ENCODE results near the gene CALHM2.
A peak's percentile ranks its signal among the peaks of the same experiment; 100 is the strongest.

Gene CALHM2

GRCh38 chr10:103448746-103449145, 3.4 kb downstream of the CALHM2 start:
- Mint-ChIP-seq H3K4me3 (peak overlapping the region; percentile 93), H3K36me3 (peaks cover 71% of the 10 kb centered on the region), H3K27ac (peak overlapping the region; percentile 94), H3K9me3 (no peaks in the 10 kb centered on the region), H3K4me1 (peaks cover 76% of the 10 kb centered on the region)
- ATAC-seq (no peak), DNase-seq (ENCODE audit: low spot score in 2 of 2) (no peak)

GRCh38 chr10:103447187-103447586, 5.0 kb downstream of the CALHM2 start:
- DNase-seq (ENCODE audit: low spot score in 2 of 2) (no peak), ATAC-seq (no peak)
- Mint-ChIP-seq H3K27ac (peak overlapping the region; percentile 94), H3K9me3 (no peaks in the 10 kb centered on the region), H3K4me3 (no peak overlapping the region), H3K36me3 (peaks cover 87% of the 10 kb centered on the region), H3K4me1 (peaks cover 61% of the 10 kb centered on the region)

GRCh38 chr10:103445767-103446567, 6.2 kb downstream of the CALHM2 start:
- Mint-ChIP-seq H3K9me3 (no peaks in the 10 kb centered on the region), H3K4me1 (peaks cover 51% of the 10 kb centered on the region), H3K36me3 (peaks cover 96% of the 10 kb centered on the region), H3K27ac (peak overlapping the region; percentile 94), H3K4me3 (no peak overlapping the region)
- no peak for DNase-seq (ENCODE audit: low spot score in 2 of 2)
- no peak for ATAC-seq

GRCh38 chr10:103445366-103445765, 6.8 kb downstream of the CALHM2 start:
- Mint-ChIP-seq H3K4me3 (no peak overlapping the region), H3K9me3 (no peaks in the 10 kb centered on the region), H3K4me1 (peaks cover 45% of the 10 kb centered on the region), H3K27ac (peak overlapping the region; percentile 94), H3K36me3 (peaks cover 97% of the 10 kb centered on the region)
- no peak for ATAC-seq
- no peak for DNase-seq (ENCODE audit: low spot score in 2 of 2)

GRCh38 chr10:103444478-103444877, 7.7 kb downstream of the CALHM2 start:
- H3K36me3 Mint-ChIP-seq, result peaks cover 100% of the 10 kb centered on the region
- peaks cover 36% of the 10 kb centered on the region for H3K4me1 Mint-ChIP-seq
- no peak overlapping the region for H3K4me3 Mint-ChIP-seq
- H3K27ac Mint-ChIP-seq, result peak overlapping the region; percentile 61
- DNase-seq (ENCODE audit: low spot score in 2 of 2) (no peak), ATAC-seq (no peak)
- H3K9me3 Mint-ChIP-seq, result no peaks in the 10 kb centered on the region

- H3K9me3 Mint-ChIP-seq, result no peaks in the 10 kb centered on the region
- peaks cover 100% of the 10 kb centered on the region for H3K36me3 Mint-ChIP-seq
- peaks cover 28% of the 10 kb centered on the region for H3K4me1 Mint-ChIP-seq
- no peak for ATAC-seq
- H3K27ac Mint-ChIP-seq, result peak overlapping the region; percentile 61
- no peak overlapping the region for H3K4me3 Mint-ChIP-seq
- DNase-seq (ENCODE audit: low spot score in 2 of 2), result no peak
Observed at GRCh38 chr10:103443475-103444185, 8.5 kb downstream of the CALHM2 start.

GRCh38 chr10:103442031-103442461, 10.1 kb downstream of the CALHM2 start:
- Mint-ChIP-seq H3K4me3 (no peak overlapping the region), H3K27ac (peak overlapping the region; percentile 74), H3K4me1 (peaks cover 12% of the 10 kb centered on the region), H3K9me3 (no peaks in the 10 kb centered on the region), H3K36me3 (peaks cover 100% of the 10 kb centered on the region)
- ATAC-seq, result no peak
- no peak for DNase-seq (ENCODE audit: low spot score in 2 of 2)

- peak overlapping the region; percentile 65 for H3K27ac Mint-ChIP-seq
- no peak for ATAC-seq
- H3K36me3 Mint-ChIP-seq, result peaks cover 100% of the 10 kb centered on the region
- DNase-seq (ENCODE audit: low spot score in 2 of 2), result no peak
- no peak overlapping the region for H3K4me3 Mint-ChIP-seq
- peaks cover 8% of the 10 kb centered on the region for H3K4me1 Mint-ChIP-seq
- no peaks in the 10 kb centered on the region for H3K9me3 Mint-ChIP-seq
Observed at GRCh38 chr10:103441611-103442010, 10.6 kb downstream of the CALHM2 start.

GRCh38 chr10:103441206-103441605, 11.0 kb downstream of the CALHM2 start:
- Mint-ChIP-seq H3K4me1 (peaks cover 4% of the 10 kb centered on the region), H3K4me3 (no peak overlapping the region), H3K9me3 (no peaks in the 10 kb centered on the region), H3K36me3 (peaks cover 100% of the 10 kb centered on the region), H3K27ac (peak overlapping the region; percentile 65)
- DNase-seq (ENCODE audit: low spot score in 2 of 2), result no peak
- no peak for ATAC-seq

- ATAC-seq (no peak), DNase-seq (ENCODE audit: low spot score in 2 of 2) (no peak)
- H3K27ac Mint-ChIP-seq, result peak overlapping the region; percentile 64
- H3K4me3 Mint-ChIP-seq, result no peak overlapping the region
- peaks cover 100% of the 10 kb centered on the region for H3K36me3 Mint-ChIP-seq
- no peaks in the 10 kb centered on the region for H3K4me1 Mint-ChIP-seq
- no peaks in the 10 kb centered on the region for H3K9me3 Mint-ChIP-seq
Observed at GRCh38 chr10:103440416-103440815, 11.8 kb downstream of the CALHM2 start.

- Mint-ChIP-seq H3K4me3 (no peak overlapping the region), H3K27ac (peak overlapping the region; percentile 64), H3K4me1 (no peaks in the 10 kb centered on the region), H3K9me3 (no peaks in the 10 kb centered on the region), H3K36me3 (peaks cover 100% of the 10 kb centered on the region)
- DNase-seq (ENCODE audit: low spot score in 2 of 2) (no peak), ATAC-seq (no peak)
Observed at GRCh38 chr10:103439776-103440175, 12.4 kb downstream of the CALHM2 start.

- no peak for DNase-seq (ENCODE audit: low spot score in 2 of 2)
- no peak overlapping the region for H3K4me3 Mint-ChIP-seq
- H3K27ac Mint-ChIP-seq, result no peak overlapping the region
- ATAC-seq, result no peak
- no peaks in the 10 kb centered on the region for H3K9me3 Mint-ChIP-seq
- H3K36me3 Mint-ChIP-seq, result peaks cover 100% of the 10 kb centered on the region
- peaks cover 10% of the 10 kb centered on the region for H3K4me1 Mint-ChIP-seq
Observed at GRCh38 chr10:103433858-103434257, 18.3 kb downstream of the CALHM2 start.

GRCh38 chr10:103431902-103432301, 20.3 kb downstream of the CALHM2 start:
- no peak for ATAC-seq
- no peak for DNase-seq (ENCODE audit: low spot score in 2 of 2)
- Mint-ChIP-seq H3K36me3 (peaks cover 100% of the 10 kb centered on the region), H3K27ac (no peak overlapping the region), H3K4me3 (no peak overlapping the region), H3K4me1 (peaks cover 16% of the 10 kb centered on the region), H3K9me3 (no peaks in the 10 kb centered on the region)

- Mint-ChIP-seq H3K4me1 (peaks cover 16% of the 10 kb centered on the region), H3K27ac (peak overlapping the region; percentile 81)
Observed at GRCh38 chr10:103429647-103430046, 22.5 kb downstream of the CALHM2 start.

GRCh38 chr10:103428989-103429643, 23.1 kb downstream of the CALHM2 start:
- Mint-ChIP-seq H3K4me3 (no peak overlapping the region), H3K36me3 (peaks cover 100% of the 10 kb centered on the region), H3K9me3 (no peaks in the 10 kb centered on the region), H3K27ac (peak overlapping the region; percentile 81), H3K4me1 (peaks cover 16% of the 10 kb centered on the region)
- DNase-seq (ENCODE audit: low spot score in 2 of 2) (no peak), ATAC-seq (no peak)

More at GRCh38 chr10:103429647-103430046, 22.5 kb downstream of the CALHM2 start:
- DNase-seq (ENCODE audit: low spot score in 2 of 2) (no peak), ATAC-seq (peak; percentile 61)
- Mint-ChIP-seq H3K4me3 (no peak overlapping the region), H3K36me3 (peaks cover 100% of the 10 kb centered on the region), H3K9me3 (no peaks in the 10 kb centered on the region)

All from stimulated activated effector memory CD8-positive, alpha-beta T cell treated with anti-CD3 and anti-CD28 coated beads, Interleukin-12 subunit alpha, Interleukin-12 subunit beta, amount 100 ng/mL, for 72 hours (primary cell).